NCI-H1092 treated with DMSO at 0.1 percent for 48 hours (cell line): Measurements from ENCODE around the gene SMCO4.
A peak's percentile ranks its signal among the peaks of the same experiment; 100 is the strongest.
"Not testable (repeated sequence)": the region's sequence is repeated elsewhere in the genome, so short reads cannot be mapped to it uniquely, and the experiment has no call there.

Experiments used
- DNase-seq: peaks from one replicate; lab custom pipeline; 2025; lab: John Stamatoyannopoulos, UW

SMCO4 gene

GRCh38 chr11:93476796-93477195 is 66.4 kb downstream of the SMCO4 start:
- no peak for DNase-seq

- DNase-seq: no peak
These were observed 69.1 kb downstream of the SMCO4 start for GRCh38 chr11:93474123-93474522.

GRCh38 chr11:93468290-93468689 is 74.9 kb downstream of the SMCO4 start:
- peak; percentile 37 for DNase-seq

- DNase-seq: no peak
These were observed 76.1 kb downstream of the SMCO4 start for GRCh38 chr11:93467054-93467453.

- no peak for DNase-seq
These were observed 78.2 kb downstream of the SMCO4 start for GRCh38 chr11:93464927-93465540.

- DNase-seq: not testable (repeated sequence)
These were observed 79.5 kb downstream of the SMCO4 start for GRCh38 chr11:93463666-93464065.

GRCh38 chr11:93458286-93458685 is 84.9 kb downstream of the SMCO4 start:
- no peak for DNase-seq

- DNase-seq: no peak
These were observed 98.5 kb downstream of the SMCO4 start for GRCh38 chr11:93444617-93445073.

GRCh38 chr11:93443232-93443631 is 100.0 kb downstream of the SMCO4 start:
- DNase-seq: not testable (repeated sequence)

GRCh38 chr11:93432247-93432646 is 110.9 kb downstream of the SMCO4 start:
- DNase-seq: no peak
